ENCODE results near the gene ACP1.

- no peak for TF ChIP-seq CTCF (IDR thresholded peaks at IDR 0.05)
- no peak for TF ChIP-seq POLR2AphosphoS5 (IDR thresholded peaks at IDR 0.05)
- no peak for TF ChIP-seq POLR2A (IDR thresholded peaks at IDR 0.05)
- TF ChIP-seq EP300 (IDR thresholded peaks at IDR 0.05): no peak
Measured at GRCh38 chr2:279956-280649, 15.4 kb downstream of the ACP1 start.

Measured in upper lobe of left lung (tissue), 4 donors.